Esophagus squamous epithelium (tissue), 5 donors: Measurements from ENCODE around the gene PLA1A. TPM values are rescaled to one million over a fixed set of nuclear protein-coding genes. Genes with fewer than 3 reads are reported as not detected.

Experiments used
- DNase-seq: peaks from one replicate; lab custom pipeline; 2025; lab: John Stamatoyannopoulos, UW
- H3K27ac ChIP-seq, 4 donors: fragments of 200-600 bp; sonication (generic); one replicate each; pipeline ENCODE4 v1.5.1; 2016 to 2019; ENCODE audit warnings: mild to moderate bottlenecking in 1 of 4
- H3K27me3 ChIP-seq, 4 donors: fragments of 200-600 bp; sonication (generic); 1 replicate in 3 of 4; 2 replicates in 1 of 4; pipeline versions ENCODE4 v1.5.1 to v1.6.0; 2017 to 2021; ENCODE audit warnings: antibody characterized with exemption in 1 of 4
- H3K36me3 ChIP-seq, 3 donors: fragments of 200-600 bp; sonication (generic); one replicate each; pipeline ENCODE4 v1.5.1; 2016 to 2019
- H3K4me1 ChIP-seq, 3 donors: fragments of 200-600 bp; sonication (generic); one replicate each; pipeline ENCODE4 v1.5.1; 2017 to 2019
- H3K4me3 ChIP-seq, 4 donors: fragments of 200-600 bp; sonication (generic); 1 replicate in 3 of 4; 2 replicates in 1 of 4; pipeline ENCODE4 v1.5.1; 2016 to 2019; ENCODE audit warnings: mild to moderate bottlenecking in 2 of 4, moderate library complexity in 1 of 4
- H3K9me3 ChIP-seq, 3 donors: fragments of 200-600 bp; sonication (generic); one replicate each; pipeline ENCODE4 v1.5.1; 2016 to 2019
- POLR2A ChIP-seq, 4 donors: fragments of 450-650 bp; IDR thresholded peaks; one replicate each; pipeline ENCODE4 v1.6.1; 2017; ENCODE audit warnings: antibody characterized with exemption in 4 of 4, mild to moderate bottlenecking in 4 of 4, moderate library complexity in 3 of 4
- WGBS, 2 donors: methylation state at CpG; one replicate each; pipeline ENCODE4 v1.1.5; 2018; 5-methylcytosine and 5-hydroxymethylcytosine counted together
- intact Hi-C: fragments of 100-400 bp; cut with DNase I; formaldehyde crosslinking; loops from one replicate; pipeline ENCODE4 v1.15.0; 2022
- total RNA-seq, 4 donors: library from RNA; depleted of rRNA; stranded (reverse); fragments of >200 nt; gene quantifications; one replicate each; pipeline ENCODE4 v1.1.0, GENCODE V29; 2016
- TF ChIP-seq, protein P1 (sequence below), 6 experiments: fragments of 450-650 bp in 4 of 6; fragments of 200-600 bp in 2 of 6; sonication (generic) in 2 of 6; IDR thresholded peaks; one replicate each; pipeline ENCODE4 v1.5.1; 2016 to 2019; ENCODE audit warnings: antibody characterized with exemption in 6 of 6, mild to moderate bottlenecking in 4 of 6, moderate library complexity in 4 of 6
- donor health status: DM: yes; HTN: yes; CAD: no.

The PLA1A gene
- total RNA-seq, 4 donors from 2014 or later: 0.41 to 1.5 (median 0.79) TPM; not detected in 1

GRCh38 chr3:119659606-119660291 is 62.1 kb downstream of the PLA1A start:
- Histone ChIP-seq H3K4me1 (peaks cover 0 to 15% (median 12%) of the 10 kb centered on the region in 3 donors), H3K36me3 (no peaks in the 10 kb centered on the region), H3K4me3 (no peak overlapping the region), H3K27ac (peak overlapping the region in 2 of 4 donors; percentile 16 to 33), H3K27me3 (no peaks in the 10 kb centered on the region), H3K9me3 (no peaks in the 10 kb centered on the region)
- intact Hi-C loops: no loop called here
- 68 to 82% methylated on average over 5 to 7 of the region's 9 CpGs for WGBS, 2 donors
- DNase-seq: no peak
- TF ChIP-seq POLR2A (IDR thresholded peaks at IDR 0.05): no peak
- TF ChIP-seq, protein P1, sequence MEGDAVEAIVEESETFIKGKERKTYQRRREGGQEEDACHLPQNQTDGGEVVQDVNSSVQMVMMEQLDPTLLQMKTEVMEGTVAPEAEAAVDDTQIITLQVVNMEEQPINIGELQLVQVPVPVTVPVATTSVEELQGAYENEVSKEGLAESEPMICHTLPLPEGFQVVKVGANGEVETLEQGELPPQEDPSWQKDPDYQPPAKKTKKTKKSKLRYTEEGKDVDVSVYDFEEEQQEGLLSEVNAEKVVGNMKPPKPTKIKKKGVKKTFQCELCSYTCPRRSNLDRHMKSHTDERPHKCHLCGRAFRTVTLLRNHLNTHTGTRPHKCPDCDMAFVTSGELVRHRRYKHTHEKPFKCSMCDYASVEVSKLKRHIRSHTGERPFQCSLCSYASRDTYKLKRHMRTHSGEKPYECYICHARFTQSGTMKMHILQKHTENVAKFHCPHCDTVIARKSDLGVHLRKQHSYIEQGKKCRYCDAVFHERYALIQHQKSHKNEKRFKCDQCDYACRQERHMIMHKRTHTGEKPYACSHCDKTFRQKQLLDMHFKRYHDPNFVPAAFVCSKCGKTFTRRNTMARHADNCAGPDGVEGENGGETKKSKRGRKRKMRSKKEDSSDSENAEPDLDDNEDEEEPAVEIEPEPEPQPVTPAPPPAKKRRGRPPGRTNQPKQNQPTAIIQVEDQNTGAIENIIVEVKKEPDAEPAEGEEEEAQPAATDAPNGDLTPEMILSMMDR (IDR thresholded peaks at IDR 0.05): no peak

GRCh38 chr3:119660474-119661440 is 63.1 kb downstream of the PLA1A start, which contains the start of gene POPDC2:
Gene POPDC2 (minus strand): TSS chr3:119660589. CDS start chr3:119660423, 166 bp downstream.
- no peaks in the 10 kb centered on the region for H3K27me3 ChIP-seq
- WGBS, 2 donors: 76 to 79% methylated on average over 6 to 9 of the region's 9 CpGs
- peak within 1 kb of the TSS in 2 of 4 donors; percentile 16 to 33 for H3K27ac ChIP-seq
- DNase-seq: no peak
- no peak within 1 kb of the TSS for H3K4me3 ChIP-seq
- peaks cover 0 to 15% (median 12%) of the 10 kb centered on the region in 3 donors for H3K4me1 ChIP-seq
- intact Hi-C loops: no loop called here
- no peaks in the 10 kb centered on the region for H3K36me3 ChIP-seq
- TF ChIP-seq, protein P1 (IDR thresholded peaks at IDR 0.05): no peak
- no peak for TF ChIP-seq POLR2A (IDR thresholded peaks at IDR 0.05)
- no peaks in the 10 kb centered on the region for H3K9me3 ChIP-seq

GRCh38 chr3:119662604-119663373 is 65.1 kb downstream of the PLA1A start:
- 44 to 52% methylated on average over 1 of the region's 1 CpG for WGBS, 2 donors
- intact Hi-C loops: no loop called here
- Histone ChIP-seq H3K27me3 (no peaks in the 10 kb centered on the region), H3K36me3 (peaks cover 0 to 7% (median 0%) of the 10 kb centered on the region in 3 donors), H3K4me3 (no peak overlapping the region), H3K9me3 (no peaks in the 10 kb centered on the region), H3K27ac (no peak overlapping the region), H3K4me1 (peaks cover 0 to 15% (median 12%) of the 10 kb centered on the region in 3 donors)
- DNase-seq: no peak
- TF ChIP-seq POLR2A (IDR thresholded peaks at IDR 0.05): no peak
- TF ChIP-seq, protein P1 (IDR thresholded peaks at IDR 0.05): no peak

- TF ChIP-seq, protein P1 (IDR thresholded peaks at IDR 0.05): no peak
- TF ChIP-seq POLR2A (IDR thresholded peaks at IDR 0.05): no peak
- Histone ChIP-seq H3K27me3 (no peaks in the 10 kb centered on the region), H3K4me1 (peaks cover 0 to 15% (median 12%) of the 10 kb centered on the region in 3 donors), H3K4me3 (no peak overlapping the region), H3K9me3 (no peaks in the 10 kb centered on the region), H3K27ac (no peak overlapping the region), H3K36me3 (peaks cover 0 to 16% (median 0%) of the 10 kb centered on the region in 3 donors)
- WGBS, 2 donors: 68 to 75% methylated on average over 2 of the region's 2 CpGs
- intact Hi-C loops: no loop called here
- DNase-seq: no peak
Measured at GRCh38 chr3:119663885-119664284, 66.2 kb downstream of the PLA1A start.
